PC-3 (cell line): ENCODE measurements around the gene GNAZ.

ENCODE experiments used
- EZH2 ChIP-seq: fragments of 300-600 bp; sonication (generic); IDR thresholded peaks from one replicate; pipeline ENCODE4 v1.6.1; 2017; ENCODE audit warnings: antibody characterized with exemption, mild to moderate bottlenecking, low read length; ENCODE audit not compliant: unreplicated experiment
- TF ChIP-seq, protein P1 (sequence below): fragments of 300-600 bp; sonication (generic); conservative IDR thresholded peaks from 2 replicates; pipeline ENCODE4 v1.5.1; 2017; ENCODE audit warnings: antibody characterized with exemption, low read depth, mild to moderate bottlenecking, low read length

DNA sequence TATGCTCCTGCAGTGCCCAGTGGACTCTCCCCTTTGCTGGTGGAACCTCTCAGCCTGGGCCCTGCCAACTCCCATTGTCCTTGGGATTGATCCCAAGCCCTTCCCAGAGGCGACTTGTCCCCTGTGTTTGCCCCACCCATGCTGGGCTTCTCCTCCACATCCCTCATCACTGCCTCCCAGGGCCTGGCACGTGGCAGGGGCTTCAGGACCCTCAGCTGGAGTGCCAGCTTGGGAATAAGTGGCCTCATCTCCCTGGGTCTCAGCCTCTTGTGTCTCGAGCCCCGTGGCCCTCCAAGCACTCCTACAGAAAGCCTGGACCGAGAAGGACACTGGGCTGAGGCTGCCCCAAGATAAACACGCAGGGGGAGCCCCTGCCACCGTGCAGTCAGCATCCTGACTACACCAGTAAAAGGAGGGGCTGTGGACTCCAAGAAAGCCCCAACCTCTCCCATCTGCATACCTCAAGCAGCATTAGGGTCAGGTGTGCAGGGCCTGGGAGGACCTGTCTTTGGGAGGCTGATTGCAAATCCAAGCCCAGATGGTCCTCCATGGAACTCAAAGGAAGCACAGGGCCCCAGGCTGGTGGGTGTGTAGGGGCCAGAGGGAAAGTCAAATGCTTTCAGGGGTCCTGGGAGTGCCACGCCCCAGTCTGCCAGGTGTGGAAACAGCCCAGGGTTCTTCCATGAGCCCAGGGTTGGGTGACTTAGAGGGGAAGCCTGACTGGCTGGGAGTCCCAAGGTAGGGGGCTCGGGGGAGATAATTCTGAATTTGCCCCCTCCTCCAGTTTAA, 9.5 kb upstream of the GNAZ start:
- TF ChIP-seq, protein P1, sequence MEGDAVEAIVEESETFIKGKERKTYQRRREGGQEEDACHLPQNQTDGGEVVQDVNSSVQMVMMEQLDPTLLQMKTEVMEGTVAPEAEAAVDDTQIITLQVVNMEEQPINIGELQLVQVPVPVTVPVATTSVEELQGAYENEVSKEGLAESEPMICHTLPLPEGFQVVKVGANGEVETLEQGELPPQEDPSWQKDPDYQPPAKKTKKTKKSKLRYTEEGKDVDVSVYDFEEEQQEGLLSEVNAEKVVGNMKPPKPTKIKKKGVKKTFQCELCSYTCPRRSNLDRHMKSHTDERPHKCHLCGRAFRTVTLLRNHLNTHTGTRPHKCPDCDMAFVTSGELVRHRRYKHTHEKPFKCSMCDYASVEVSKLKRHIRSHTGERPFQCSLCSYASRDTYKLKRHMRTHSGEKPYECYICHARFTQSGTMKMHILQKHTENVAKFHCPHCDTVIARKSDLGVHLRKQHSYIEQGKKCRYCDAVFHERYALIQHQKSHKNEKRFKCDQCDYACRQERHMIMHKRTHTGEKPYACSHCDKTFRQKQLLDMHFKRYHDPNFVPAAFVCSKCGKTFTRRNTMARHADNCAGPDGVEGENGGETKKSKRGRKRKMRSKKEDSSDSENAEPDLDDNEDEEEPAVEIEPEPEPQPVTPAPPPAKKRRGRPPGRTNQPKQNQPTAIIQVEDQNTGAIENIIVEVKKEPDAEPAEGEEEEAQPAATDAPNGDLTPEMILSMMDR: no peak
- no peak for TF ChIP-seq EZH2
